GM18873 (cell line): ENCODE measurements around the gene EML6.
A peak's percentile ranks its signal among the peaks of the same experiment; 100 is the strongest.
"Not testable (repeated sequence)": the region's sequence is repeated elsewhere in the genome, so short reads cannot be mapped to it uniquely, and the experiment has no call there.

Source experiments
- ATAC-seq: cut with Tn5 transposase; IDR thresholded peaks from one replicate; pipeline ENCODE4 v1.9.1; 2021; ENCODE audit warnings: mild to moderate bottlenecking, moderate library complexity, moderate number of reproducible peaks; ENCODE audit not compliant: unreplicated experiment, low FRiP score

The EML6 gene

GRCh38 chr2:54979321-54980044 lies 256.0 kb downstream of the EML6 start:
- ATAC-seq = no peak

GRCh38 chr2:54981385-54981784 lies 257.9 kb downstream of the EML6 start:
- no peak for ATAC-seq

GRCh38 chr2:54983345-54984220 lies 260.1 kb downstream of the EML6 start:
- ATAC-seq = no peak

- ATAC-seq = no peak
Observed at GRCh38 chr2:54984476-54984875, 261.0 kb downstream of the EML6 start.

- ATAC-seq = no peak
Observed at GRCh38 chr2:54986264-54986663, 262.8 kb downstream of the EML6 start.

- no peak for ATAC-seq
Observed at GRCh38 chr2:54988612-54989011, 265.1 kb downstream of the EML6 start.

- ATAC-seq = not testable (repeated sequence)
Observed at GRCh38 chr2:54990694-54991093, 267.2 kb downstream of the EML6 start.

- ATAC-seq = no peak
Observed at GRCh38 chr2:54995553-54995952, 272.1 kb downstream of the EML6 start.

- ATAC-seq = no peak
Observed at GRCh38 chr2:54997826-54998225, 274.4 kb downstream of the EML6 start.

GRCh38 chr2:54999182-54999581 lies 275.7 kb downstream of the EML6 start:
- ATAC-seq = no peak

GRCh38 chr2:55000341-55000740 lies 276.9 kb downstream of the EML6 start:
- ATAC-seq = no peak

- no peak for ATAC-seq
Observed at GRCh38 chr2:55001716-55002115, 278.3 kb downstream of the EML6 start.

GRCh38 chr2:55003706-55004639 lies 280.5 kb downstream of the EML6 start:
- ATAC-seq = no peak

- no peak for ATAC-seq
Observed at GRCh38 chr2:55006306-55006705, 282.8 kb downstream of the EML6 start.

GRCh38 chr2:55009277-55010060 lies 286.0 kb downstream of the EML6 start:
- peak; percentile 15 for ATAC-seq

GRCh38 chr2:55010149-55010591 lies 286.7 kb downstream of the EML6 start:
- peak; percentile 91 for ATAC-seq

GRCh38 chr2:55010915-55011314 lies 287.5 kb downstream of the EML6 start:
- ATAC-seq = no peak

- ATAC-seq = no peak
Observed at GRCh38 chr2:55011831-55012671, 288.6 kb downstream of the EML6 start.
